Suprapubic skin (tissue), 4 donors: ENCODE measurements around the gene SMG1.

Source experiments
- CTCF ChIP-seq, 2 donors: fragments of 200-600 bp in 1 of 2; fragments of 450-650 bp in 1 of 2; sonication (generic) in 1 of 2; IDR thresholded peaks; one replicate each; pipeline ENCODE4 v1.5.1; 2016 to 2019; ENCODE audit warnings: antibody characterized with exemption in 2 of 2, mild to moderate bottlenecking in 1 of 2, moderate library complexity in 1 of 2
- POLR2A ChIP-seq, 2 donors: fragments of 450-650 bp; IDR thresholded peaks; one replicate each; pipeline ENCODE4 v1.6.1; 2017; ENCODE audit warnings: antibody characterized with exemption in 2 of 2, mild to moderate bottlenecking in 2 of 2, moderate library complexity in 2 of 2
- POLR2AphosphoS5 ChIP-seq, 3 donors: sonication (generic); formaldehyde crosslinking; IDR thresholded peaks; one replicate each; pipeline ENCODE4 v1.6.1; 2017; ENCODE audit warnings: antibody characterized with exemption in 3 of 3

GRCh38 chr16:18802767-18803343 lies 123.4 kb downstream of the SMG1 start:
- TF ChIP-seq CTCF (IDR thresholded peaks at IDR 0.05) = no peak
- TF ChIP-seq POLR2A (IDR thresholded peaks at IDR 0.05) = no peak
- TF ChIP-seq POLR2AphosphoS5 (IDR thresholded peaks at IDR 0.05) = no peak
